Caco-2 (cell line): ENCODE measurements around the gene ADGRG4. TPM values are rescaled to one million over a fixed set of nuclear protein-coding genes. Genes with fewer than 3 reads are reported as not detected.

Experiments
- BruUV-seq: library from RNA; stranded (reverse); fragments of 400-500 nt; replicated peaks from 2 replicates; lab custom pipeline; 2021; lab: Mats Ljungman, UMichigan
- CTCF ChIA-PET: fragments of 300-600 bp; sonication (Branson Sonifier 250); formaldehyde crosslinking; loops from one replicate; lab custom pipeline; 2022; ENCODE audit warnings: antibody characterized with exemption; lab: Charles Lee
- POLR2A ChIA-PET: fragments of 300-600 bp; sonication (Branson Sonifier 250); formaldehyde crosslinking; loops from one replicate; lab custom pipeline; 2022; ENCODE audit warnings: antibody characterized with exemption; lab: Charles Lee
- DNase-seq, 2 experiments: peaks; one replicate each; pipeline versions ENCODE4 v3.0.0 to v3.0.0-alpha.2; 2020 to 2022
- H3K27me3 ChIP-seq: replicated peaks from 2 replicates; pipeline ENCODE4 v1.6.0; 2011; ENCODE audit warnings: low read length; ENCODE audit not compliant: control insufficient read depth, insufficient read depth
- H3K36me3 ChIP-seq: 2 replicates; pipeline ENCODE4 v1.5.1; 2011; ENCODE audit warnings: low read length; ENCODE audit not compliant: control insufficient read depth, insufficient read depth
- H3K4me1 ChIP-seq: fragments of 250-450 bp; sonication (Bioruptor Pico); 2 replicates; pipeline ENCODE4 v1.5.1; 2020; ENCODE audit warnings: mild to moderate bottlenecking
- H3K4me3 ChIP-seq: 2 replicates; pipeline ENCODE4 v1.5.1; 2011; ENCODE audit warnings: low read depth, mild to moderate bottlenecking, control low read depth, low read length
- H3K9me3 ChIP-seq: fragments of 250-450 bp; sonication (Bioruptor Pico); 2 replicates; pipeline ENCODE4 v1.5.1; 2020; ENCODE audit warnings: mild to moderate bottlenecking, moderate library complexity
- H3K27ac Mint-ChIP-seq: one replicate; pipeline ENCODE4 v1.8.0; 2022; ENCODE audit warnings: mixed read lengths; ENCODE audit not compliant: unreplicated experiment
- H3K27me3 Mint-ChIP-seq: one replicate; pipeline ENCODE4 v1.8.0; 2022; ENCODE audit warnings: mixed read lengths; ENCODE audit not compliant: insufficient read depth, unreplicated experiment
- H3K36me3 Mint-ChIP-seq: one replicate; pipeline ENCODE4 v1.8.0; 2022; ENCODE audit warnings: mild to moderate bottlenecking, mixed read lengths; ENCODE audit not compliant: insufficient read depth, unreplicated experiment
- H3K4me1 Mint-ChIP-seq: one replicate; pipeline ENCODE4 v1.8.0; 2022; ENCODE audit warnings: low read depth, mixed read lengths; ENCODE audit not compliant: unreplicated experiment
- H3K4me3 Mint-ChIP-seq: one replicate; pipeline ENCODE4 v1.8.0; 2022; ENCODE audit warnings: mild to moderate bottlenecking, moderate library complexity, mixed read lengths; ENCODE audit not compliant: unreplicated experiment
- H3K9me3 Mint-ChIP-seq: one replicate; pipeline ENCODE4 v1.8.0; 2022; ENCODE audit warnings: mixed read lengths; ENCODE audit not compliant: unreplicated experiment
- CTCF ChIP-seq, 2 experiments: fragments of 200-600 bp in 1 of 2; IDR thresholded peaks; 1 replicate in 1 of 2; 2 replicates in 1 of 2; pipeline versions ENCODE4 v1.5.1 to v1.8.0; 2011 to 2022; ENCODE audit warnings: antibody characterized with exemption in 1 of 2, control low read depth in 1 of 2, inconsistent platforms in 1 of 2, low read depth in 1 of 2, low read length in 1 of 2, mild to moderate bottlenecking in 1 of 2, moderate library complexity in 1 of 2; ENCODE audit not compliant: insufficient read depth in 1 of 2, severe bottlenecking in 1 of 2, unreplicated experiment in 1 of 2
- intact Hi-C: fragments of 100-400 bp; cut with micrococcal nuclease; formaldehyde crosslinking; loops from one replicate; pipeline ENCODE4 v1.10.0; 2022; ENCODE audit not compliant: unreplicated experiment
- total RNA-seq: library from RNA; stranded (reverse); gene quantifications from 2 replicates; pipeline ENCODE4 v1.2.3, GENCODE V29; 2022

ADGRG4 gene
- total RNA-seq, 1 experiment from 2014 or later, result not detected

GRCh38 chrX:136447308-136447707, 146.5 kb downstream of the ADGRG4 start:
- Mint-ChIP-seq H3K9me3 (no peaks in the 10 kb centered on the region), H3K36me3 (no peaks in the 10 kb centered on the region), H3K4me3 (no peak overlapping the region), H3K27ac (no peak overlapping the region), H3K4me1 (no peaks in the 10 kb centered on the region), H3K27me3 (no peaks in the 10 kb centered on the region)
- Histone ChIP-seq H3K4me3 (no peak overlapping the region), H3K4me1 (no peaks in the 10 kb centered on the region), H3K27me3 (no peaks in the 10 kb centered on the region), H3K36me3 (no peaks in the 10 kb centered on the region), H3K9me3 (no peaks in the 10 kb centered on the region)
- no peak for DNase-seq
- no peak for TF ChIP-seq CTCF (IDR thresholded peaks at IDR 0.05; ENCODE audit: insufficient read depth in 1 of 2, low read depth in 1 of 2, low read length in 1 of 2, severe bottlenecking in 1 of 2, unreplicated experiment in 1 of 2)
- intact Hi-C loops, result no loop called here
- no TSS peak for BruUV-seq
- POLR2A ChIA-PET, result no interaction called here
- CTCF ChIA-PET, result no interaction called here

- H3K4me3 Mint-ChIP-seq, result no peak overlapping the region
- intact Hi-C loops, result no loop called here
- CTCF ChIA-PET, result no interaction called here
Measured at GRCh38 chrX:136447968-136448367, 147.2 kb downstream of the ADGRG4 start.

GRCh38 chrX:136450050-136450830, 149.5 kb downstream of the ADGRG4 start:
- intact Hi-C loops, result no loop called here
- no peak overlapping the region for H3K27ac Mint-ChIP-seq
- no TSS peak for BruUV-seq
- H3K27me3 ChIP-seq, result no peaks in the 10 kb centered on the region
- ChIA-PET POLR2A (no interaction called here), CTCF (no interaction called here)
- H3K9me3 ChIP-seq, result no peaks in the 10 kb centered on the region
- H3K4me1 ChIP-seq, result no peaks in the 10 kb centered on the region
- H3K36me3 ChIP-seq, result no peaks in the 10 kb centered on the region
- no peak for DNase-seq
- no peaks in the 10 kb centered on the region for H3K36me3 Mint-ChIP-seq
- H3K4me1 Mint-ChIP-seq, result no peaks in the 10 kb centered on the region
- TF ChIP-seq CTCF (IDR thresholded peaks at IDR 0.05; ENCODE audit: insufficient read depth in 1 of 2, low read depth in 1 of 2, low read length in 1 of 2, severe bottlenecking in 1 of 2, unreplicated experiment in 1 of 2), result no peak
- no peak overlapping the region for H3K4me3 ChIP-seq
- H3K9me3 Mint-ChIP-seq, result no peaks in the 10 kb centered on the region
- H3K4me3 Mint-ChIP-seq, result no peak overlapping the region
- H3K27me3 Mint-ChIP-seq, result no peaks in the 10 kb centered on the region

More at GRCh38 chrX:136447968-136448367, 147.2 kb downstream of the ADGRG4 start:
- Histone ChIP-seq H3K4me3 (no peak overlapping the region), H3K27me3 (no peaks in the 10 kb centered on the region), H3K9me3 (no peaks in the 10 kb centered on the region), H3K4me1 (no peaks in the 10 kb centered on the region), H3K36me3 (no peaks in the 10 kb centered on the region)
- Mint-ChIP-seq H3K36me3 (no peaks in the 10 kb centered on the region), H3K27ac (no peak overlapping the region), H3K27me3 (no peaks in the 10 kb centered on the region), H3K9me3 (no peaks in the 10 kb centered on the region), H3K4me1 (no peaks in the 10 kb centered on the region)
- POLR2A ChIA-PET, result no interaction called here
- BruUV-seq, result no TSS peak
- no peak for TF ChIP-seq CTCF (IDR thresholded peaks at IDR 0.05; ENCODE audit: insufficient read depth in 1 of 2, low read depth in 1 of 2, low read length in 1 of 2, severe bottlenecking in 1 of 2, unreplicated experiment in 1 of 2)
- DNase-seq, result no peak
